GM12878 (cell line): Measurements from ENCODE around the gene ETS1. TPM values are rescaled to one million over a fixed set of nuclear protein-coding genes. Genes with fewer than 3 reads are reported as not detected.

Source experiments
- ATAC-seq: fragments of 200-7000 bp; cut with Tn5 transposase; 3 replicates; pipeline ENCODE4 v1.9.1; 2020; ENCODE audit warnings: mild to moderate bottlenecking, moderate library complexity
- BruUV-seq: library from RNA; stranded (reverse); fragments of 400-500 nt; replicated peaks from 2 replicates; lab custom pipeline; 2021; lab: Mats Ljungman, UMichigan
- CTCF ChIA-PET: fragments of 300-600 bp; sonication (Branson Sonifier 250); formaldehyde crosslinking; extraction: SDS; loops from one replicate; lab custom pipeline; 2021; ENCODE audit warnings: inconsistent platforms; lab: Yijun Ruan, JAX
- POLR2A ChIA-PET: fragments of 350-600 bp; formaldehyde crosslinking; extraction: SDS; loops from one replicate; lab custom pipeline; 2021; ENCODE audit warnings: inconsistent platforms; lab: Charles Lee
- RAD21 ChIA-PET: fragments of 300-600 bp; sonication (Branson Sonifier 250); formaldehyde crosslinking; loops from one replicate; lab custom pipeline; 2023; ENCODE audit warnings: antibody characterized with exemption; ENCODE audit not compliant: unreplicated experiment; lab: Charles Lee
- SMC1A ChIA-PET: fragments of 300-600 bp; sonication (Branson Sonifier 250); formaldehyde crosslinking; loops from one replicate; lab custom pipeline; 2023; ENCODE audit not compliant: unreplicated experiment, uncharacterized antibody; lab: Charles Lee
- DNase-seq: peaks from one replicate; pipeline ENCODE4 v3.0.0-alpha.2; 2011; ENCODE audit warnings: low read depth, low spot score
- FAIRE-seq: peaks from 3 replicates; lab custom pipeline; 2011; peaks lifted over from hg19 to GRCh38; lab: Jason Lieb, UNC
- H2AFZ ChIP-seq: 2 replicates; pipeline ENCODE4 v1.6.0; 2011; ENCODE audit warnings: low read depth, low read length, control low read depth; ENCODE audit not compliant: control insufficient read depth
- H3K27ac ChIP-seq: 2 replicates; pipeline ENCODE4 v1.5.1; 2011; ENCODE audit warnings: control low read depth; ENCODE audit not compliant: control insufficient read depth, insufficient read depth
- H3K27me3 ChIP-seq, 2 experiments: replicated peaks in 1 of 2; 2 replicates each; pipeline versions ENCODE4 v1.6.0 to v1.6.1; 2011; ENCODE audit warnings: low read length in 1 of 2; ENCODE audit not compliant: control insufficient read depth in 2 of 2, insufficient read depth in 2 of 2
- H3K36me3 ChIP-seq, 2 experiments: 2 replicates each; pipeline ENCODE4 v1.5.1; 2011; ENCODE audit warnings: low read length in 1 of 2; ENCODE audit not compliant: control insufficient read depth in 2 of 2, insufficient read depth in 2 of 2
- H3K4me1 ChIP-seq: 2 replicates; pipeline ENCODE4 v1.6.1; 2011; ENCODE audit warnings: mild to moderate bottlenecking, low read length, moderate library complexity, mixed read lengths; ENCODE audit not compliant: control insufficient read depth, insufficient read depth
- H3K4me2 ChIP-seq: 2 replicates; pipeline ENCODE4 v1.6.0; 2011; ENCODE audit warnings: control low read depth; ENCODE audit not compliant: control insufficient read depth, insufficient read depth
- H3K4me3 ChIP-seq: fragments of 200-600 bp; sonication (generic); 2 replicates; pipeline ENCODE4 v1.5.1; 2016
- H3K79me2 ChIP-seq: 2 replicates; pipeline ENCODE4 v1.6.0; 2011; ENCODE audit warnings: low read length; ENCODE audit not compliant: control insufficient read depth, insufficient read depth
- H3K9ac ChIP-seq: 2 replicates; pipeline ENCODE4 v1.8.0; 2011; ENCODE audit warnings: low read length, control low read depth, mixed read lengths; ENCODE audit not compliant: control insufficient read depth, insufficient read depth
- H3K9me3 ChIP-seq: replicated peaks from 3 replicates; pipeline ENCODE4 v1.5.1; 2011; ENCODE audit warnings: mild to moderate bottlenecking, low read length; ENCODE audit not compliant: control insufficient read depth, insufficient read depth
- H4K20me1 ChIP-seq: 2 replicates; pipeline ENCODE4 v1.6.0; 2011; ENCODE audit not compliant: control insufficient read depth, insufficient read depth
- CUX1 ChIP-seq: IDR thresholded peaks from 2 replicates; pipeline ENCODE4 v1.6.1; 2012; ENCODE audit warnings: improper control_type of control experiment, low read depth, low read length; ENCODE audit not compliant: insufficient replicate concordance
- FOXM1 ChIP-seq: IDR thresholded peaks from 2 replicates; pipeline ENCODE4 v1.6.1; 2012; ENCODE audit warnings: low read depth, mild to moderate bottlenecking, inconsistent platforms, low read length, moderate library complexity
- IKZF2 ChIP-seq, 2 experiments: fragments of 450-650 bp; IDR thresholded peaks; 2 replicates each; pipeline ENCODE4 v1.6.1; 2017; ENCODE audit warnings: mild to moderate bottlenecking in 2 of 2, moderate library complexity in 2 of 2
- POLR2A ChIP-seq: IDR thresholded peaks from 2 replicates; pipeline ENCODE4 v1.6.1; 2011; ENCODE audit warnings: low read depth, mild to moderate bottlenecking, low read length
- RB1 ChIP-seq: fragments of 450-650 bp; formaldehyde crosslinking; IDR thresholded peaks from 2 replicates; pipeline ENCODE4 v1.6.1; 2017; ENCODE audit warnings: mild to moderate bottlenecking, borderline replicate concordance
- SIX5 ChIP-seq: IDR thresholded peaks from 2 replicates; pipeline ENCODE4 v1.6.1; 2011; ENCODE audit warnings: mild to moderate bottlenecking, low read depth, low read length, moderate library complexity; ENCODE audit not compliant: severe bottlenecking
- SMAD5 ChIP-seq: IDR thresholded peaks from 2 replicates; pipeline ENCODE4 v1.6.1; 2016; ENCODE audit warnings: antibody characterized with exemption, low read depth
- WGBS: methylation state at CpG from one replicate; pipeline ENCODE4 v1.1.6; 2016; ENCODE audit warnings: low lambda C conversion rate; ENCODE audit not compliant: insufficient replicate concordance, insufficient coverage; ENCODE audit errors: missing lambda C conversion rate; 5-methylcytosine and 5-hydroxymethylcytosine counted together
- in situ Hi-C: fragments of 300-500 bp; cut with MboI; formaldehyde crosslinking; loops from 9 replicates; pipeline ENCODE4 v1.14.3; 2018; ENCODE audit warnings: mixed read lengths
- intact Hi-C: fragments of 100-400 bp; cut with micrococcal nuclease; formaldehyde crosslinking; loops from one replicate; pipeline ENCODE4 v1.14.2; 2022; ENCODE audit not compliant: unreplicated experiment
- polyA plus RNA-seq, 11 experiments: library from polyadenylated mRNA; depleted of rRNA in 4 of 11; unstranded in 6 of 11; stranded (reverse) in 5 of 11; fragments of >200 nt; fragmentation: Nextera tagmentation in 4 of 11; fragmentation: Illumina TruSeq in 1 of 11; extraction: Ambion mirVana in 4 of 11; extraction: Trizol in 1 of 11; gene quantifications; 1 replicate in 1 of 11; 2 replicates in 10 of 11; pipeline versions ENCODE4 v1.2.1 to v1.2.3, GENCODE V29; 2011 to 2016; ENCODE audit warnings: inconsistent platforms in 2 of 11, missing spikeins in 2 of 11, low read depth in 1 of 11
- total RNA-seq, 4 experiments: library from RNA; depleted of rRNA in 3 of 4; stranded (reverse); fragments of >200 nt in 3 of 4; fragmentation: Illumina TruSeq in 1 of 4; extraction: Trizol in 1 of 4; gene quantifications; 2 replicates each; pipeline versions ENCODE4 v1.2.1 to v1.2.3, GENCODE V29; 2013 to 2021

Gene ETS1
- total and polyA plus RNA-seq, 10 of the 15 experiments (the other 5 are each of a cell fraction or from before 2014, with no cell fraction given): 12.5 to 112 (median 55.5) TPM

GRCh38 chr11:128608746-128609407 lies 21.5 kb upstream of the ETS1 start:
- Histone ChIP-seq H3K27ac (0 out of 2 replicates have a peak overlapping the region, but pooled peaks have one; percentile 98), H3K4me2 (no peak overlapping the region), H3K27me3 (no peaks in the 10 kb centered on the region), H3K36me3 (no peaks in the 10 kb centered on the region), H3K4me1 (peaks cover 34% of the 10 kb centered on the region), H3K4me3 (no peak overlapping the region), H2AFZ (no peak overlapping the region), H3K9ac (no peak overlapping the region), H4K20me1 (no peaks in the 10 kb centered on the region), H3K9me3 (no peaks in the 10 kb centered on the region), H3K79me2 (no peaks in the 10 kb centered on the region)
- intact Hi-C loops: no loop called here
- in situ Hi-C loops: loop anchor here (5.0 kb wide), 1 partner anchor 52 kb away; no protein-coding TSS in a partner anchor
- ChIA-PET CTCF (interaction anchor here (0.7 to 18.0 kb wide), 10 partner anchors 10 to 437 kb away, joined by 3 to 444 read pairs (median 6); no protein-coding TSS in a partner anchor), SMC1A (interaction anchor here (0.7 to 23.9 kb wide), 15 partner anchors 10 to 222 kb away, joined by 3 to 596 read pairs (median 4); no protein-coding TSS in a partner anchor), RAD21 (interaction anchor here (1.0 to 13.8 kb wide), 5 partner anchors 16 to 149 kb away, joined by 4 to 273 read pairs (median 40); no protein-coding TSS in a partner anchor), POLR2A (interaction anchor here (0.9 to 9.5 kb wide), 5 partner anchors 9 to 89 kb away, joined by 3 to 83 read pairs (median 4); no protein-coding TSS in a partner anchor)
- ATAC-seq: no peak
- no peak for FAIRE-seq
- BruUV-seq: no TSS peak
- 97% methylated on average over 10 of the region's 10 CpGs for WGBS
- no peak for TF ChIP-seq IKZF2 (IDR thresholded peaks at IDR 0.05)
- no peak for TF ChIP-seq POLR2A
- TF ChIP-seq FOXM1: no peak
- TF ChIP-seq RB1: no peak
- TF ChIP-seq CUX1: no peak
- no peak for TF ChIP-seq SIX5
- TF ChIP-seq SMAD5: no peak
- no peak for DNase-seq
